Testis (tissue), 3 donors: ENCODE results near the gene CDS2. TPM values are rescaled to one million over a fixed set of nuclear protein-coding genes. Genes with fewer than 3 reads are reported as not detected.

Experiments
- DNase-seq: peaks from one replicate; pipeline ENCODE4 v3.0.0-alpha.2; 2019
- H3K27ac ChIP-seq, 2 donors: fragments of 200-600 bp; sonication (generic); one replicate each; pipeline ENCODE4 v1.5.1; 2019
- H3K27me3 ChIP-seq: fragments of 200-600 bp; sonication (generic); one replicate; pipeline ENCODE4 v1.5.1; 2019
- H3K36me3 ChIP-seq: fragments of 200-600 bp; sonication (generic); one replicate; pipeline ENCODE4 v1.5.1; 2017; ENCODE audit warnings: low read depth; ENCODE audit errors: missing control alignments
- H3K4me1 ChIP-seq: fragments of 200-600 bp; sonication (generic); one replicate; pipeline ENCODE4 v1.5.1; 2019
- H3K4me3 ChIP-seq, 2 donors: fragments of 200-600 bp; sonication (generic); one replicate each; pipeline ENCODE4 v1.5.1; 2017 to 2019
- H3K9me3 ChIP-seq: fragments of 200-600 bp; sonication (generic); one replicate; pipeline ENCODE4 v1.5.1; 2017
- POLR2A ChIP-seq: fragments of 450-650 bp; IDR thresholded peaks from one replicate; pipeline ENCODE4 v1.6.1; 2017; ENCODE audit warnings: antibody characterized with exemption, mild to moderate bottlenecking, moderate library complexity
- WGBS, 2 donors: methylation state at CpG; one replicate each; pipeline ENCODE4 v1.1.5; 2018; 5-methylcytosine and 5-hydroxymethylcytosine counted together
- intact Hi-C: fragments of 100-400 bp; cut with DNase I; formaldehyde crosslinking; loops from one replicate; pipeline ENCODE4 v1.15.1; 2023; ENCODE audit warnings: low total_unique reads
- polyA plus RNA-seq: library from polyadenylated mRNA; stranded (reverse); fragments of 350-450 nt; fragmentation: Illumina TruSeq; extraction: RNeasy Lipid Tissue Mini Kit (QIAGEN cat#74804); gene quantifications from one replicate; pipeline ENCODE4 v1.2.3, GENCODE V29; 2014; ENCODE audit warnings: low read depth, low replicate concordance; ENCODE audit not compliant: insufficient read depth
- total RNA-seq, 2 donors: library from RNA; depleted of rRNA; stranded (reverse); fragments of >200 nt; gene quantifications; one replicate each; pipeline ENCODE4 v1.2.3, GENCODE V29; 2016
- TF ChIP-seq, protein P1 (sequence below), 3 experiments: fragments of 450-650 bp in 2 of 3; fragments of 200-600 bp in 1 of 3; sonication (generic) in 1 of 3; IDR thresholded peaks; one replicate each; pipeline ENCODE4 v1.5.1; 2016 to 2019; ENCODE audit warnings: antibody characterized with exemption in 3 of 3, mild to moderate bottlenecking in 2 of 3, moderate library complexity in 1 of 3

CDS2 gene
- total and polyA plus RNA-seq, 3 donors from 2014 or later, result 55.0 to 71.0 (median 65.7) TPM

- no peak overlapping the region for H3K4me3 ChIP-seq
- peaks cover 19% of the 10 kb centered on the region for H3K4me1 ChIP-seq
- 40 to 53% methylated on average over 4 of the region's 4 CpGs for WGBS, 2 donors
- intact Hi-C loops, result no loop called here
- TF ChIP-seq, protein P1, sequence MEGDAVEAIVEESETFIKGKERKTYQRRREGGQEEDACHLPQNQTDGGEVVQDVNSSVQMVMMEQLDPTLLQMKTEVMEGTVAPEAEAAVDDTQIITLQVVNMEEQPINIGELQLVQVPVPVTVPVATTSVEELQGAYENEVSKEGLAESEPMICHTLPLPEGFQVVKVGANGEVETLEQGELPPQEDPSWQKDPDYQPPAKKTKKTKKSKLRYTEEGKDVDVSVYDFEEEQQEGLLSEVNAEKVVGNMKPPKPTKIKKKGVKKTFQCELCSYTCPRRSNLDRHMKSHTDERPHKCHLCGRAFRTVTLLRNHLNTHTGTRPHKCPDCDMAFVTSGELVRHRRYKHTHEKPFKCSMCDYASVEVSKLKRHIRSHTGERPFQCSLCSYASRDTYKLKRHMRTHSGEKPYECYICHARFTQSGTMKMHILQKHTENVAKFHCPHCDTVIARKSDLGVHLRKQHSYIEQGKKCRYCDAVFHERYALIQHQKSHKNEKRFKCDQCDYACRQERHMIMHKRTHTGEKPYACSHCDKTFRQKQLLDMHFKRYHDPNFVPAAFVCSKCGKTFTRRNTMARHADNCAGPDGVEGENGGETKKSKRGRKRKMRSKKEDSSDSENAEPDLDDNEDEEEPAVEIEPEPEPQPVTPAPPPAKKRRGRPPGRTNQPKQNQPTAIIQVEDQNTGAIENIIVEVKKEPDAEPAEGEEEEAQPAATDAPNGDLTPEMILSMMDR (IDR thresholded peaks at IDR 0.05), result no peak
- no peak for TF ChIP-seq POLR2A
- peak; percentile 24 for DNase-seq
- H3K27ac ChIP-seq, result peak overlapping the region; percentile 28 to 39
- H3K9me3 ChIP-seq, result no peaks in the 10 kb centered on the region
- H3K27me3 ChIP-seq, result no peaks in the 10 kb centered on the region
- H3K36me3 ChIP-seq, result no peaks in the 10 kb centered on the region
Measured at GRCh38 chr20:5171790-5172164, 45.0 kb downstream of the CDS2 start.

DNA sequence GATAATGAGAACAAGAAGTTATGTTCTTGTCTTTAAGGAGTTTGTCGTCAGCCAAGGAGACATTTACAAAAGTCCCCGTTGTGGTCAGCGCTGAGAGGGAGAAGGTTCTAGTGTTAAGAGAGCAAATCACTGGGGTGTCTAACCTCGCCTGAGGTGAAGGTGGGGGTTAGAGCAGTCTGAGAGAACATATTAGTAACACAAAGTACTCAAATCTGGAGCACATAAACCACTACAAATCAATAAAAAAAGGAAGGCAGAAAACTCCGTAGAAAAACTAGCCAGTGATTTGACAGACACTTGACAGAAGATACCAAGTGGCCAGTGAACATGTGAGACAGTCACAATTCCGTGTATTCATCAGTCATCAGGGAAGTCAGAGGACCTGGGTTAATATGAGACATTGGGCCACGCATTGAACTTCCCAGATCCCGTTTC lies 45.4 kb downstream of the CDS2 start:
- intact Hi-C loops, result no loop called here
- no peaks in the 10 kb centered on the region for H3K9me3 ChIP-seq
- H3K36me3 ChIP-seq, result no peaks in the 10 kb centered on the region
- H3K27ac ChIP-seq, result peak overlapping the region; percentile 28 to 39
- WGBS, 2 donors, result 56 to 57% methylated on average over 8 of the region's 8 CpGs
- TF ChIP-seq, protein P1 (IDR thresholded peaks at IDR 0.05), result no peak
- TF ChIP-seq POLR2A, result no peak
- H3K4me1 ChIP-seq, result peaks cover 19% of the 10 kb centered on the region
- no peaks in the 10 kb centered on the region for H3K27me3 ChIP-seq
- DNase-seq, result no peak
- H3K4me3 ChIP-seq, result no peak overlapping the region

DNA sequence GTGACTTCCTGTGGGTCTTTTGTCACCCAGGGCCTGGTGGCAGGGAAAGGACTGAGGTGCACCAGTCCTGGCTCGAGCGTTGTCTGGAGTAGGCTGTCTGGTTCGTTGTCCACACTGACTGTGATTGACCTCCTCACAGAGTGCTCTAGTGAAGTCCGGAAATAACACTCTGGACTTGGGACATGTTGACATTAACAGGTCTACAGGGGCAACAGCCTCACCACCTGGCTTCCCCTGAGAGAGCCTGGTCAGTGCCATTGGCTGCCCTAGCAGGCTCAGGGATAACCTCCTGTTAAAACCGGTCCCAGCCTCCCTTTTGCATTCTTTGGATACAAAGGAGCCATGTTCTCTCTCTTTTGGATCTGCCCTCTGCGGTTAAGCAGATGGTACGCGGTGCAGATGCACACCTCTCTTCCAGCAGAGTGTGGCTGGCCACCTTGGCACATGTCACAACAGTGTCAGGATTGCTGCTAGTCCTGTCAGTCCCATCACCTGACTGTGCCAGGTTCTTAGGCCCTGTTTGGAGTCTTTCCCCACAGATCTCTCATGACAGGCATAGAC lies 46.2 kb downstream of the CDS2 start:
- H3K27me3 ChIP-seq, result no peaks in the 10 kb centered on the region
- peak overlapping the region in 1 of 2 donors; percentile 39 for H3K27ac ChIP-seq
- H3K9me3 ChIP-seq, result no peaks in the 10 kb centered on the region
- H3K4me3 ChIP-seq, result no peak overlapping the region
- DNase-seq, result no peak
- TF ChIP-seq, protein P1 (IDR thresholded peaks at IDR 0.05), result no peak
- TF ChIP-seq POLR2A, result no peak
- WGBS, 2 donors, result 91% methylated on average over 6 to 8 of the region's 8 CpGs
- peaks cover 19% of the 10 kb centered on the region for H3K4me1 ChIP-seq
- intact Hi-C loops, result no loop called here
- H3K36me3 ChIP-seq, result no peaks in the 10 kb centered on the region

- Histone ChIP-seq H3K27ac (no peak overlapping the region), H3K36me3 (no peaks in the 10 kb centered on the region), H3K9me3 (no peaks in the 10 kb centered on the region), H3K4me3 (no peak overlapping the region), H3K27me3 (no peaks in the 10 kb centered on the region), H3K4me1 (peaks cover 19% of the 10 kb centered on the region)
- TF ChIP-seq, protein P1 (IDR thresholded peaks at IDR 0.05), result no peak
- no peak for TF ChIP-seq POLR2A
- WGBS, 2 donors, result 75 to 88% methylated on average over 4 of the region's 4 CpGs
- intact Hi-C loops, result no loop called here
- DNase-seq, result no peak
Measured at GRCh38 chr20:5173751-5174150, 46.9 kb downstream of the CDS2 start.

- Histone ChIP-seq H3K36me3 (no peaks in the 10 kb centered on the region), H3K4me3 (no peak overlapping the region), H3K27ac (no peak overlapping the region), H3K4me1 (peaks cover 13% of the 10 kb centered on the region), H3K9me3 (no peaks in the 10 kb centered on the region), H3K27me3 (no peaks in the 10 kb centered on the region)
- intact Hi-C loops, result no loop called here
- TF ChIP-seq, protein P1 (IDR thresholded peaks at IDR 0.05), result no peak
- no peak for TF ChIP-seq POLR2A
- no peak for DNase-seq
- 83 to 86% methylated on average over 6 of the region's 6 CpGs for WGBS, 2 donors
Measured at GRCh38 chr20:5177071-5177470, 50.3 kb downstream of the CDS2 start.
